ENCODE measurements around the gene GSTM2. TPM values are rescaled to one million over a fixed set of nuclear protein-coding genes. Genes with fewer than 3 reads are reported as not detected.

GSTM2 gene
- total RNA-seq, 1 donor from 2014 or later = 15.6 TPM

DNA sequence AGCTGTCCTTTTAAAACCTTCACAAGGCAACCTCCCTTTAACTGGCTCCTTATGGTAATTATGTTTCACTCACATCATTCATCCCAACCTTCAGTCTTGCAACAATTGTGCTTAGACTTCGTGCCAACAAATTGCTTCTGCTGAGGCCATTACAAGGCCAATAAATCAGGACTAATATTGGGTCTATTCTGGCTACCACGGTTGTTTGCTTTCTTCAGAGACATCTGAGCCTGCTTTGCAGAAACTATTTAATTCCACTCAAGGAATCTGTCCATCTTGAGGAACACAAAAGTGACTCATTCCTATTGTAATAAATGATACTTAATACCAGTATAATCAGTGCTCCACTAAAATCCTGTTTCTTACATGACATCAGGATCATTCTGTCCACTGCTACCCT lies 14.6 kb upstream of the GSTM2 start:
- peaks cover 7% of the 10 kb centered on the region for H3K27me3 Mint-ChIP-seq (ENCODE audit: insufficient read depth, low read depth)
- H3K4me3 Mint-ChIP-seq = no peak overlapping the region
- peaks cover 20% of the 10 kb centered on the region for H3K4me1 Mint-ChIP-seq
- H3K27me3 ChIP-seq = peaks cover 55% of the 10 kb centered on the region
- peaks cover 3% of the 10 kb centered on the region for H3K4me1 ChIP-seq
- no peaks in the 10 kb centered on the region for H4K20me1 ChIP-seq (ENCODE audit: low read depth)
- no peaks in the 10 kb centered on the region for H3K36me3 ChIP-seq
- no peak overlapping the region for H3K9ac ChIP-seq
- no peak for TF ChIP-seq EZH2 (IDR thresholded peaks at IDR 0.05)
- TF ChIP-seq EZH2phosphoT487 (IDR thresholded peaks at IDR 0.05) = no peak
- TF ChIP-seq, protein P1, sequence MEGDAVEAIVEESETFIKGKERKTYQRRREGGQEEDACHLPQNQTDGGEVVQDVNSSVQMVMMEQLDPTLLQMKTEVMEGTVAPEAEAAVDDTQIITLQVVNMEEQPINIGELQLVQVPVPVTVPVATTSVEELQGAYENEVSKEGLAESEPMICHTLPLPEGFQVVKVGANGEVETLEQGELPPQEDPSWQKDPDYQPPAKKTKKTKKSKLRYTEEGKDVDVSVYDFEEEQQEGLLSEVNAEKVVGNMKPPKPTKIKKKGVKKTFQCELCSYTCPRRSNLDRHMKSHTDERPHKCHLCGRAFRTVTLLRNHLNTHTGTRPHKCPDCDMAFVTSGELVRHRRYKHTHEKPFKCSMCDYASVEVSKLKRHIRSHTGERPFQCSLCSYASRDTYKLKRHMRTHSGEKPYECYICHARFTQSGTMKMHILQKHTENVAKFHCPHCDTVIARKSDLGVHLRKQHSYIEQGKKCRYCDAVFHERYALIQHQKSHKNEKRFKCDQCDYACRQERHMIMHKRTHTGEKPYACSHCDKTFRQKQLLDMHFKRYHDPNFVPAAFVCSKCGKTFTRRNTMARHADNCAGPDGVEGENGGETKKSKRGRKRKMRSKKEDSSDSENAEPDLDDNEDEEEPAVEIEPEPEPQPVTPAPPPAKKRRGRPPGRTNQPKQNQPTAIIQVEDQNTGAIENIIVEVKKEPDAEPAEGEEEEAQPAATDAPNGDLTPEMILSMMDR (IDR thresholded peaks at IDR 0.05) = no peak
- no peak overlapping the region for H2AFZ ChIP-seq (replicated peaks)
- H3F3A ChIP-seq (ENCODE audit: low read depth) = peaks cover 4% of the 10 kb centered on the region
- H3K36me3 Mint-ChIP-seq = peaks cover 2% of the 10 kb centered on the region
- no peak for DNase-seq (ENCODE audit: low spot score)
- H3K4me2 ChIP-seq = no peak overlapping the region
- H3K9me3 ChIP-seq (ENCODE audit: low read depth) = no peaks in the 10 kb centered on the region
- H3K79me2 ChIP-seq (ENCODE audit: low read depth) = no peaks in the 10 kb centered on the region
- no peak overlapping the region for H3K27ac ChIP-seq
- H3K9me3 Mint-ChIP-seq = no peaks in the 10 kb centered on the region
- no peak overlapping the region for H3K27ac Mint-ChIP-seq
- H3K4me3 ChIP-seq = no peak overlapping the region

DNA sequence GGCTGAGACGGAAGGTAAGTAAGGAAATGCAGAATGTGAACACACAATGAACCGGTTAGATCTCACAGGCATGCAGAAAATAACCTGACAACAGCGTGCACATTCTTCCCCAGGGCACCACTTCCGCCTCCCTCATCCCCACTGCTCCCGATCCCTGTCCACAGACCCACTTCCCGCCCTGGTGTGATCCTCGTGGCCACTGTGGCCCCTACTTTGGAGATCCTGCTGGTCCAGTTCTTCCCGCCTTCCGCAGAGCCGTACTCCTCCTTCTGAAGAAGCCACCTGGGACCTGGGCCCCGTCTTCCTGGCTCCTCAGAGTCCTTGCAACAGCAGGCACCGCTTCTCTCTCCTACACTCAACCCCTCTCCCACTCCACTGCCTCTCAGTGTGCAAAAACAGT lies 13.3 kb upstream of the GSTM2 start:
- TF ChIP-seq, protein P1 (IDR thresholded peaks at IDR 0.05) = no peak
- TF ChIP-seq EZH2 (IDR thresholded peaks at IDR 0.05) = no peak
- TF ChIP-seq EZH2phosphoT487 (IDR thresholded peaks at IDR 0.05) = no peak
- H4K20me1 ChIP-seq (ENCODE audit: low read depth) = no peaks in the 10 kb centered on the region
- no peaks in the 10 kb centered on the region for H3K9me3 Mint-ChIP-seq
- H3K79me2 ChIP-seq (ENCODE audit: low read depth) = no peaks in the 10 kb centered on the region
- H3K9ac ChIP-seq = no peak overlapping the region
- H3K27ac ChIP-seq = no peak overlapping the region
- peaks cover 4% of the 10 kb centered on the region for H3F3A ChIP-seq (ENCODE audit: low read depth)
- H3K4me1 ChIP-seq = peaks cover 3% of the 10 kb centered on the region
- peak overlapping the region; percentile 93 for H3K4me3 Mint-ChIP-seq
- no peak overlapping the region for H3K4me2 ChIP-seq
- no peak for DNase-seq (ENCODE audit: low spot score)
- H3K36me3 ChIP-seq = no peaks in the 10 kb centered on the region
- peaks cover 15% of the 10 kb centered on the region for H3K4me1 Mint-ChIP-seq
- no peak overlapping the region for H3K4me3 ChIP-seq
- no peaks in the 10 kb centered on the region for H3K9me3 ChIP-seq (ENCODE audit: low read depth)
- no peak overlapping the region for H2AFZ ChIP-seq (replicated peaks)
- peaks cover 11% of the 10 kb centered on the region for H3K27me3 Mint-ChIP-seq (ENCODE audit: insufficient read depth, low read depth)
- peaks cover 6% of the 10 kb centered on the region for H3K36me3 Mint-ChIP-seq
- H3K27me3 ChIP-seq = peaks cover 55% of the 10 kb centered on the region
- H3K27ac Mint-ChIP-seq = no peak overlapping the region

DNA sequence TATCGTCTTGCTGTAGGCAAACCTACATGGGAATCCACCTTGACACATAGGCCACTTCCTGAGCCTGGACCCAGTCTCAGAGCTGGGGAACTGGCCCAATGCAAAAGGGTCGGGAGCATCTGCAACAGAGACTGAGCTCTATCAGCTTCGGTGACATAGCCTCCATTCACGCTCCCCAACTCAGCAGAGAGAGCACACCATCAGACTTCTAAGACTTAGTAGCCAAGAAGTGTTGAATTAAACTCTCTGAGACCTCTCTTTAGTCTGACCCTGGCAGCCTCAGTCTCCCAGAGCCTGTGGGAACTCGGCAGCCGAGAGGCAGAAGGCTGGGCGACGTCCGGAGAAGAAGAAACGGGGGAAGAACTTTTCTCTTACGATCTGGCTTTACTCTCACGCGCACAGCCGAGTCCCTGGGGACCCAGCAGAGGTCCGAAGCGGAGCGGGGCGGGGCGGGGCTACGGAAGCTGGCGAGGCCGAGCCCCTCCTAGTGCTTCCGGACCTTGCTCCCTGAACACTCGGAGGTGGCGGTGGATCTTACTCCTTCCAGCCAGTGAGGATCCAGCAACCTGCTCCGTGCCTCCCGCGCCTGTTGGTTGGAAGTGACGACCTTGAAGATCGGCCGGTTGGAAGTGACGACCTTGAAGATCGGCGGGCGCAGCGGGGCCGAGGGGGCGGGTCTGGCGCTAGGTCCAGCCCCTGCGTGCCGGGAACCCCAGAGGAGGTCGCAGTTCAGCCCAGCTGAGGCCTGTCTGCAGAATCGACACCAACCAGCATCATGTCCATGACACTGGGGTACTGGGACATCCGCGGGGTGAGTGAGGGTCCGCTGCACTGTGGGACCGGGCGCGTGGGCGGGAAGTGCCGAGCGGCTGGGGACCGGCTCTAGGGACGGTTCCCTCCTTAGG lies 12.0 kb upstream of the GSTM2 start, which contains the start of gene GSTM4:
Gene GSTM4 (plus strand): TSS at position 485 of the 905 bp plus-strand sequence. CDS start 291 bp downstream, at position 776.
- H4K20me1 ChIP-seq (ENCODE audit: low read depth) = no peaks in the 10 kb centered on the region
- H3K9ac ChIP-seq = no peak within 1 kb of the TSS
- H3K36me3 ChIP-seq = no peaks in the 10 kb centered on the region
- H3K4me1 ChIP-seq = peaks cover 3% of the 10 kb centered on the region
- peaks cover 13% of the 10 kb centered on the region for H3K27me3 Mint-ChIP-seq (ENCODE audit: insufficient read depth, low read depth)
- H3K9me3 ChIP-seq (ENCODE audit: low read depth) = no peaks in the 10 kb centered on the region
- H3K36me3 Mint-ChIP-seq = peaks cover 6% of the 10 kb centered on the region
- peak; percentile 86 for DNase-seq (ENCODE audit: low spot score)
- H3K79me2 ChIP-seq (ENCODE audit: low read depth) = no peaks in the 10 kb centered on the region
- no peak within 1 kb of the TSS for H3K27ac ChIP-seq
- H3K4me3 Mint-ChIP-seq = peak within 1 kb of the TSS; percentile 93
- peak within 1 kb of the TSS; percentile 89 for H3K4me2 ChIP-seq
- H3F3A ChIP-seq (ENCODE audit: low read depth) = peaks cover 4% of the 10 kb centered on the region
- peak within 1 kb of the TSS; percentile 92 for H3K27ac Mint-ChIP-seq
- TF ChIP-seq, protein P1 (IDR thresholded peaks at IDR 0.05) = no peak
- TF ChIP-seq EZH2phosphoT487 (IDR thresholded peaks at IDR 0.05) (no peak), EZH2 (IDR thresholded peaks at IDR 0.05) (no peak)
- no peaks in the 10 kb centered on the region for H3K9me3 Mint-ChIP-seq
- peaks cover 17% of the 10 kb centered on the region for H3K4me1 Mint-ChIP-seq
- H2AFZ ChIP-seq (replicated peaks) = peak within 1 kb of the TSS; percentile 67
- peaks cover 46% of the 10 kb centered on the region for H3K27me3 ChIP-seq
- peak within 1 kb of the TSS; percentile 64 for H3K4me3 ChIP-seq

Measured in neural progenitor cell (in vitro differentiated cells).